ENCODE data around the gene GOLGA8T.
"Not testable (repeated sequence)": the region's sequence is repeated elsewhere in the genome, so short reads cannot be mapped to it uniquely, and the experiment has no call there.

The GOLGA8T gene

GRCh38 chr15:30192119-30192745, 57.4 kb downstream of the GOLGA8T start:
- DNase-seq = not testable (repeated sequence)

- DNase-seq = not testable (repeated sequence)
These were observed 58.0 kb downstream of the GOLGA8T start for GRCh38 chr15:30192892-30193291.
